Smooth muscle cell (in vitro differentiated cells): ENCODE data around the gene ANAPC2. TPM values are rescaled to one million over a fixed set of nuclear protein-coding genes. Genes with fewer than 3 reads are reported as not detected.

Experiments
- DNase-seq: peaks from one replicate; lab custom pipeline; 2025; ENCODE audit not compliant: unreplicated experiment; lab: John Stamatoyannopoulos, UW
- H2AFZ ChIP-seq: fragments of 200-600 bp; sonication (generic); 2 replicates; pipeline ENCODE4 v1.6.0; 2016; ENCODE audit warnings: antibody characterized with exemption, low read depth, mild to moderate bottlenecking
- H3F3A ChIP-seq: fragments of 200-600 bp; sonication (generic); 2 replicates; pipeline ENCODE4 v1.6.0; 2017; ENCODE audit warnings: antibody characterized with exemption, low read depth
- H3K27ac ChIP-seq: fragments of 200-600 bp; sonication (generic); 2 replicates; pipeline ENCODE4 v1.5.1; 2016; ENCODE audit warnings: low read depth, mild to moderate bottlenecking
- H3K27me3 ChIP-seq: fragments of 200-600 bp; sonication (generic); 2 replicates; pipeline ENCODE4 v1.6.1; 2016; ENCODE audit warnings: low read depth, mild to moderate bottlenecking
- H3K36me3 ChIP-seq: fragments of 200-600 bp; sonication (generic); 2 replicates; pipeline ENCODE4 v1.5.1; 2016; ENCODE audit warnings: low read depth
- H3K4me1 ChIP-seq: fragments of 200-600 bp; sonication (generic); 2 replicates; pipeline ENCODE4 v1.5.1; 2016; ENCODE audit warnings: low read depth
- H3K4me2 ChIP-seq: fragments of 200-600 bp; sonication (generic); 2 replicates; pipeline ENCODE4 v1.6.0; 2016; ENCODE audit warnings: mild to moderate bottlenecking
- H3K4me3 ChIP-seq: fragments of 200-600 bp; sonication (generic); 2 replicates; pipeline ENCODE4 v1.5.1; 2016; ENCODE audit warnings: mild to moderate bottlenecking
- H3K79me2 ChIP-seq: fragments of 200-600 bp; sonication (generic); 2 replicates; pipeline ENCODE4 v1.6.0; 2016; ENCODE audit warnings: low read depth, mild to moderate bottlenecking
- H3K9ac ChIP-seq: fragments of 200-600 bp; sonication (generic); 2 replicates; pipeline ENCODE4 v1.6.0; 2016; ENCODE audit warnings: low read depth
- H3K9me3 ChIP-seq: fragments of 200-600 bp; sonication (generic); replicated peaks from 2 replicates; pipeline ENCODE4 v1.5.1; 2016; ENCODE audit warnings: low read depth
- H4K20me1 ChIP-seq: fragments of 200-600 bp; sonication (generic); 2 replicates; pipeline ENCODE4 v1.6.0; 2016; ENCODE audit warnings: low read depth
- WGBS: methylation state at CpG from one replicate; pipeline ENCODE4 v1.1.7; 2016; ENCODE audit warnings: low lambda C conversion rate; 5-methylcytosine and 5-hydroxymethylcytosine counted together
- polyA plus RNA-seq: library from polyadenylated mRNA; unstranded; fragments of >200 nt; fragmentation: Nextera tagmentation; extraction: Ambion mirVana; gene quantifications from 2 replicates; pipeline ENCODE4 v1.2.1, GENCODE V29; 2016
- total RNA-seq: library from RNA; depleted of rRNA; stranded (reverse); fragments of >200 nt; gene quantifications from 2 replicates; pipeline ENCODE4 v1.2.3, GENCODE V29; 2014
- TF ChIP-seq, protein P1 (sequence below): fragments of 200-600 bp; sonication (generic); IDR thresholded peaks from 2 replicates; pipeline ENCODE4 v1.5.1; 2017; ENCODE audit warnings: borderline replicate concordance, mild to moderate bottlenecking, antibody characterized with exemption; ENCODE audit not compliant: insufficient read depth, poor library complexity, severe bottlenecking

The ANAPC2 gene
- total and polyA plus RNA-seq, 2 experiments from 2014 or later: 6.6 to 12.6 TPM

DNA sequence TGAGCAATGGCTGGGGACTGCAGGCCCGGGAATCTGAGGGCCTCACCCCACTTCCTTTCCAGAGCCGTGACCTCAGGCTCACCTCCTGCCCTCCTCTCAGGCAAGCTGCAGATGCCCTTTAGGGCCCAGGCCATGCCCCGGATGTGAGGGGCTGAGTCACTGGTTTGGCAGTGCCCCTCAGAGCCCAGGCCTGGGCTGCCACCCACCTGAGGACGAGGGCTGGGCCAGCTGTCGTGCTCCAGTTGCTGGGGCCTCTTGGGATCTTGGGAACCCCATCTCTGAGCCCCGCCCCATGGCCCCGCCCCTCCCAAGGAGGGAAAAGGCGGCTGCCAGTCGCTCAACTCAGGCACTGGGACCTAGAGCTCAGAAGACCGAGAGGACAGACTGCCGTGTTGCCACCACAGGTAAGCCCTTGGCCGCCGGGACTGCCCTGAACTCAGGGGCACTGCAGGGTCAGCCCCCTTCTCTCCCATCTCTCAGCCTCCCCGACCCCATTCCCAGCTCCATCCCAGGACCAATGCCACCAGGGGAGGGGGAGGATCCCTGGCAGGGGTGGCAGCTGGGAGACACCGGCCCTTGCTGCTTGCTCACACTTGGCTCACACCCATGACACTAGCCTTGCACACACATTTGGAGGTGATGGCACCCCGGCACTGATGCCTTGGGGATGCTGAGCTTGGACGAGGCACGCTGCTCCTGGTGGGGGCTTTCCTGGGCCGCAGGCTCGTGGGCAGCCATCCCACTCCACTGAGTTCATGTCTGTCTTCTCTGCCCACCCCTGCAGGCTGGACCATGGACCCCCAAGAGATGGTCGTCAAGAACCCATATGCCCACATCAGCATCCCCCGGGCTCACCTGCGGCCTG is 36.7 kb upstream of the ANAPC2 start, which contains the start of gene CYSRT1:
CYSRT1 (plus strand) TSS at position 345 of the 865 bp plus-strand sequence; CDS start at position 793, 448 bp downstream.
- Histone ChIP-seq H2AFZ (no peak within 1 kb of the TSS), H3K9ac (peak within 1 kb of the TSS; percentile 77), H3K4me2 (peak within 1 kb of the TSS; percentile 89), H3K27me3 (no peaks in the 10 kb centered on the region), H3F3A (no peaks in the 10 kb centered on the region), H3K9me3 (no peaks in the 10 kb centered on the region), H3K4me3 (peak within 1 kb of the TSS; percentile 61), H3K79me2 (no peaks in the 10 kb centered on the region), H3K27ac (peak within 1 kb of the TSS; percentile 52), H3K4me1 (peaks cover 8% of the 10 kb centered on the region), H3K36me3 (no peaks in the 10 kb centered on the region), H4K20me1 (no peaks in the 10 kb centered on the region)
- TF ChIP-seq, protein P1, sequence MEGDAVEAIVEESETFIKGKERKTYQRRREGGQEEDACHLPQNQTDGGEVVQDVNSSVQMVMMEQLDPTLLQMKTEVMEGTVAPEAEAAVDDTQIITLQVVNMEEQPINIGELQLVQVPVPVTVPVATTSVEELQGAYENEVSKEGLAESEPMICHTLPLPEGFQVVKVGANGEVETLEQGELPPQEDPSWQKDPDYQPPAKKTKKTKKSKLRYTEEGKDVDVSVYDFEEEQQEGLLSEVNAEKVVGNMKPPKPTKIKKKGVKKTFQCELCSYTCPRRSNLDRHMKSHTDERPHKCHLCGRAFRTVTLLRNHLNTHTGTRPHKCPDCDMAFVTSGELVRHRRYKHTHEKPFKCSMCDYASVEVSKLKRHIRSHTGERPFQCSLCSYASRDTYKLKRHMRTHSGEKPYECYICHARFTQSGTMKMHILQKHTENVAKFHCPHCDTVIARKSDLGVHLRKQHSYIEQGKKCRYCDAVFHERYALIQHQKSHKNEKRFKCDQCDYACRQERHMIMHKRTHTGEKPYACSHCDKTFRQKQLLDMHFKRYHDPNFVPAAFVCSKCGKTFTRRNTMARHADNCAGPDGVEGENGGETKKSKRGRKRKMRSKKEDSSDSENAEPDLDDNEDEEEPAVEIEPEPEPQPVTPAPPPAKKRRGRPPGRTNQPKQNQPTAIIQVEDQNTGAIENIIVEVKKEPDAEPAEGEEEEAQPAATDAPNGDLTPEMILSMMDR: no peak
- 77% methylated on average over 21 of the region's 23 CpGs for WGBS
- DNase-seq: no peak

DNA sequence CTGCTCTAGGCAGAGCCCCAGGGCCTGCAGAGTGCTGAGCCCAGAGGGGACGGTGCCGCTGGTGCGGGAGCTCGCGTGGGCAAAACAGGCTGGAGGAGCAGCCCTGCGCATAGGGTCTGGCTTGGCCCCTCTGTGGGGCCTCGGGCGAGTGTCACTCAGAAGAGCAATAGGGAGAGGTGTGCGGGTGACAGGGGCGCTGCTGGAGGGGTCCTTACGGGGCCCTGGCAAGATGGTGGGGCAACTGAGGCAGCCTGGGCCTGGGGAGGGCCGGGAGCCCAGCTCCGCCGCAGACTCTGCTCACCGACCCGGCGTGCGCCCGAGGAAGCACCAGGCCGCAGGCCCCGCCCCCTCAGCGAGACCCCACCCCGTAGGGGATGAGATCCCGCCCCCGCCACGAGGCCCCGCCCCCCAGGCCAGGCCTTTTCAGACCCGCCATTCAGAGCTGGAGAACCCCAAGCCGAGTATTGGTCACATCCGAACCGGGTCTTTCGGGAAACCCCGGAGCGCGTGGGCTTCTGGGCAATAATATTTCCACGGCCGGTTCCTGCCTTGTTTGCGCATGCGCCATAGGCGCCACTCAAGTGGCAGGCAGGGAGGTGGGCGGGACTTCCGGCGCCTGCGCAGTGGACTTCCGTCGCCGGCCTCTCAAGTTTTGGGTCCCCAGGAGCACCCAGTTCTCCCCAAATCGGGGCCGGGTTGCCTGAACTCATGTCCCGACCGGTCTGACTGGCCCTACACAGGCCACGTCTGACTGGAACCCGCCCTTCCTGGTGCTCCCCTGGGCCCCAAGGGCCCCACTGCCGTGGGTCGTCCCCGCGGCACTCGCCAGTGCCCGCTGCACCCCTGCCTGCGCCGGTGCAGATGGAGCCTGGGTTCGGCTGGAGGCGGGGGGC is 35.0 kb upstream of the ANAPC2 start:
- Histone ChIP-seq H3K27me3 (no peaks in the 10 kb centered on the region), H3K9me3 (no peaks in the 10 kb centered on the region), H3K79me2 (no peaks in the 10 kb centered on the region), H3K36me3 (no peaks in the 10 kb centered on the region), H3K9ac (peak overlapping the region; percentile 77), H4K20me1 (no peaks in the 10 kb centered on the region), H3K4me2 (peak overlapping the region; percentile 89), H3K4me3 (peak overlapping the region; percentile 61), H3F3A (no peaks in the 10 kb centered on the region), H3K4me1 (peaks cover 8% of the 10 kb centered on the region), H2AFZ (peak overlapping the region; percentile 56), H3K27ac (peak overlapping the region; percentile 72)
- TF ChIP-seq, protein P1: no peak
- WGBS: 4% methylated on average over 51 of the region's 63 CpGs
- peak; percentile 96 for DNase-seq

DNA sequence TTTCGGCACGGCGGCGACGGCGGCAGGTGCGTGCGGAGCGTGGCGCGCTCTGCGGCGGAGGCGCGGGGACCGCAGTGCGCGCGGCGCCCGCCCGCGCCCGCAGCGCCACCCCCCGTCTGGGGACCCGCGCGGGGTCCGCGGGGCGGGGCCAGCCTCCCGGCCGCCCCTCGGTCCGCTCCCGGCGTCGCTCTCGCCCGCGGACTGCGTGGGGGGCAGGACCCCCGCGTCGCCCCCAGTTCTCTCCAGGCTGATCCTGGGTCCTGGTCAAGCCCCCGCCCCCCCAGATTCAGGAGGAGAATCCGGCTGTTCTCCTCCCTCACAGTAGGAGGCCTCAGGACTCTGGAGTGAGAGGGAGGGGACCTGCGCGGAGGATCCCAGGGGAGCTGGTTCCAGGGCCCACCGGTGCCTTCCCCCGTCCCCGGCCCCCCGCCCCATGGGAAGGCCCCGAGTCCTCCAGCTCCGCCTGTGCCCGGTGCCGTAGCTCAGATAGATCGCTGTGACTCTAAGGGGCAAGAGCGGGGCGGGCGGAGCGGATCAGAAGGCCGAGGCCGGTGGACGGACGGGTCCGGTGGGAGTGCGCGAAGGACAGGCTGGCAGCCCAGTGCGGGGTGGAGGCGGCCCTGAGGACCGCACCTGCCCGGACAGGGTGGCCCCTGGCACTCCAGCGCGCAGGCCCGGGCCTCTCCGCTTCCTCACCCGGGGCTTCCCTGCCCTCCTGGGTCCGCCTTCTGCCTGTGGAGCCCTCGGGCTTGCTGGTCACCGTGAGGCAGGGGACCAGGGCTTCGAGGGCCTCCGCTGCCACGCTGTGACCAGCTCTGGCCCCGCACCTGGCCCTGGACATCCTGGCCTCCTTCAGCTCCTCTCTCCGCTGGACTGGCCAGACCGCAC is 34.1 kb upstream of the ANAPC2 start, which contains the start of gene RNF208:
RNF208 (minus strand) TSS at position 51 of the 888 bp plus-strand sequence. CDS start 1,028 bp downstream, outside the sequence.
- Histone ChIP-seq H4K20me1 (no peaks in the 10 kb centered on the region), H3K27ac (no peak within 1 kb of the TSS), H2AFZ (no peak within 1 kb of the TSS), H3F3A (no peaks in the 10 kb centered on the region), H3K4me2 (peak within 1 kb of the TSS; percentile 89), H3K4me1 (peaks cover 8% of the 10 kb centered on the region), H3K27me3 (no peaks in the 10 kb centered on the region), H3K9me3 (no peaks in the 10 kb centered on the region), H3K36me3 (no peaks in the 10 kb centered on the region), H3K9ac (no peak within 1 kb of the TSS), H3K79me2 (no peaks in the 10 kb centered on the region), H3K4me3 (peak within 1 kb of the TSS; percentile 61)
- WGBS: 12% methylated on average over 34 of the region's 88 CpGs
- no peak for DNase-seq
- TF ChIP-seq, protein P1: no peak
